Activated CD8-positive, alpha-beta memory T cell treated with anti-CD3 and anti-CD28 coated beads, Interleukin-2, amount 50 U/mL, for 1 hour (primary cell): ENCODE measurements around the gene CDH8.

Experiments used
- DNase-seq: peaks from one replicate; pipeline ENCODE4 v3.0.0-alpha.2; 2020; ENCODE audit errors: extremely low read depth

CDH8 gene

GRCh38 chr16:61644736-61645135 is 391.5 kb downstream of the CDH8 start:
- no peak for DNase-seq

- DNase-seq, result no peak
Observed at GRCh38 chr16:61617219-61617783, 418.9 kb downstream of the CDH8 start.

DNA sequence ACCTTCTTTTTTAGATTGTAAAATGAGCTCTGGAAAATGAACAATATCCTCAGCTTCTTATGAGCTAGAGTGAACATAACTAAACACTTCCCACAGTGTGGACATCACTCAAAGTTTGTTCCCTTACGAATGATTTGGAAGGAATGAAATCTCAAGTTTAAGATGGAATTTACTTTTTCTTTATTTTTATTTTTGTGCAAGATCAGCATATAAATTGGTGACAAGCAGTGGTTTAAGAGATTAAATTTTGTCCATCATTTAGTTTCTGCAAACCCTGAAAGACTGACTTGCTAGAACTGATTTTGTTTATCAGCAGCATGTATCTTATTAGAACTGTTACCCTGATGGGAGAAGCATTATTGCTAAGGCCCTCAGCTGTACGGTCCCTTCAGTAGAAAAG is 420.1 kb downstream of the CDH8 start:
- no peak for DNase-seq

DNA sequence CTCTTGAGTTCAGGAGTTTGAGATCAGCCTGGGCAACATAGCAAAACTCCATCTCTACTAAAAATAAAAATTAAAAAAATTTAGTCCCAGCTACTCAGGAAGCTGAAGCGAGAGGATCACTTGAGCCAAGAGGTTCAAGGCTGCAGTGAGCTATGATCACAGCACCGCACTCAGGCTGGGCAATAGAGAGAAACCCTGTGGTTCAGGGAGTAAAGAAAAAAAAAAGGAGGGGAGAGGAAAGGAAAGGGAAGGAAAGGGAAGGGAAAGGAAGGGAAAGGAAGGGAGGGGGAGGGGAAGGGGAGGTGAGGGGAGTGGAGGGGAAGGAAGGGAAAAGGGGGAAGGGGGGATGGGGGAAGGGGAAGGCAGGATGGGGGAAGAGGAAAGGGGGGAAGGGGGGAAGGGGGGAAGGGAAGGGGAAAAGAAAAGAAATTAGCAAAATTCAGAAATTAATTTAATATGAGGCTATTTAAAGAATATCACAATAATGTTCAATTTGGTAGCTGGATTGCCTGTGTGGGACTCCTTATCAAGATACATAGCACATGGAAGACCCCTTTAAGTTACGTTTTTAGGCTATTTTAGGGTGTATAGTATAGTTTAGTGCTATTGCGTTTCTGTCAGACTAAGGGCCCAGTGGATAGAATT is 424.3 kb downstream of the CDH8 start:
- no peak for DNase-seq

DNA sequence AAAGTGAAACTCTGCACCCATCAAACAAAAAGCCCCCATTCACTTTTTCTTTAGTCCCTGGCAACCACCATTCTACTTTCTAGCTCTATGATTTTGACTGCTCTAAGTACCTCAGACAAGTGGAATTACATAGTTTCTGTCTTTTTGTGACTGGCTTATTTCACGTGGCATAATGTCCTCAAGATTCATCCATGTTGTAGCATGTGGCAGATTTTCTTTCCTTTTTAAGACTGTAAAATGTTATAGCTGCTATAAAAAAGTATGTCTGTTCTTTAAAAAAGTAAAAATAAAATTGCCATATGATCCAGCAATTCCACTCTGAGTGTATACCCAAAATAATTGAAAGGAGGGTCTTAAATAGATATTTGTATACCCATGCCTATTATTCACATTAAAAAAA is 429.7 kb downstream of the CDH8 start:
- DNase-seq, result no peak
